Transverse colon (tissue), 4 donors: ENCODE results near the gene HBD.

Experiments used
- POLR2A ChIP-seq: fragments of 450-650 bp; IDR thresholded peaks from one replicate; pipeline ENCODE4 v1.6.1; 2016; ENCODE audit warnings: antibody characterized with exemption, mild to moderate bottlenecking, moderate library complexity
- POLR2AphosphoS5 ChIP-seq, 3 donors: sonication (generic); formaldehyde crosslinking; IDR thresholded peaks; one replicate each; pipeline ENCODE4 v1.6.1; 2016; ENCODE audit warnings: antibody characterized with exemption in 3 of 3
- TF ChIP-seq, protein P1 (sequence below), 5 experiments: fragments of 200-600 bp in 3 of 5; fragments of 450-650 bp in 2 of 5; sonication (generic) in 3 of 5; IDR thresholded peaks; 1 replicate in 2 of 5; 2 replicates in 3 of 5; pipeline ENCODE4 v1.5.1; 2016 to 2017; ENCODE audit warnings: antibody characterized with exemption in 5 of 5, inconsistent platforms in 3 of 5, mild to moderate bottlenecking in 2 of 5, moderate library complexity in 1 of 5

DNA sequence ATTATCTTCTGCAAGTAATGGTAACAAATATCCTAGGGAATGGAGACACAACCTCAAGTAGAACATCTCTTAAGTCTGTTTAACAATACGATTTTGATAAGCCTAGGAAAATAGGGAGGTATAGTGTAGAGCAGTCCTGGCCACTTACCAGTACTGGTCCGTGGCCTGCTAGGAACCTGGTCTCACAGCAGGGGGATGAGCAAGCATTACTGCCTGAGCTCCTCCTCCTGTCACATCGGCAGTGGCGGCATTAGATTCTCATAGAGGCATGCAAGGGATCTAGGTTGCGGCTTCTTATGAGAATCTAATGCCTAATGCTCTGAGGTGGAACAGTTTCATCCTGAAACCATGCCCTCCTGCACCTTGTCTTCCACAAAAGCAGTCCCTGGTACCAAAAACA, 38.2 kb downstream of the HBD start:
- TF ChIP-seq POLR2A (no peak), POLR2AphosphoS5 (IDR thresholded peaks at IDR 0.05) (no peak)
- TF ChIP-seq, protein P1, sequence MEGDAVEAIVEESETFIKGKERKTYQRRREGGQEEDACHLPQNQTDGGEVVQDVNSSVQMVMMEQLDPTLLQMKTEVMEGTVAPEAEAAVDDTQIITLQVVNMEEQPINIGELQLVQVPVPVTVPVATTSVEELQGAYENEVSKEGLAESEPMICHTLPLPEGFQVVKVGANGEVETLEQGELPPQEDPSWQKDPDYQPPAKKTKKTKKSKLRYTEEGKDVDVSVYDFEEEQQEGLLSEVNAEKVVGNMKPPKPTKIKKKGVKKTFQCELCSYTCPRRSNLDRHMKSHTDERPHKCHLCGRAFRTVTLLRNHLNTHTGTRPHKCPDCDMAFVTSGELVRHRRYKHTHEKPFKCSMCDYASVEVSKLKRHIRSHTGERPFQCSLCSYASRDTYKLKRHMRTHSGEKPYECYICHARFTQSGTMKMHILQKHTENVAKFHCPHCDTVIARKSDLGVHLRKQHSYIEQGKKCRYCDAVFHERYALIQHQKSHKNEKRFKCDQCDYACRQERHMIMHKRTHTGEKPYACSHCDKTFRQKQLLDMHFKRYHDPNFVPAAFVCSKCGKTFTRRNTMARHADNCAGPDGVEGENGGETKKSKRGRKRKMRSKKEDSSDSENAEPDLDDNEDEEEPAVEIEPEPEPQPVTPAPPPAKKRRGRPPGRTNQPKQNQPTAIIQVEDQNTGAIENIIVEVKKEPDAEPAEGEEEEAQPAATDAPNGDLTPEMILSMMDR (IDR thresholded peaks at IDR 0.05) = no peak
